Naive thymus-derived CD8-positive, alpha-beta T cell (primary cell): Measurements from ENCODE around the gene CLDN4. TPM values are rescaled to one million over a fixed set of nuclear protein-coding genes. Genes with fewer than 3 reads are reported as not detected.
A peak's percentile ranks its signal among the peaks of the same experiment; 100 is the strongest.
"Not testable (repeated sequence)": the region's sequence is repeated elsewhere in the genome, so short reads cannot be mapped to it uniquely, and the experiment has no call there.

ENCODE experiments used
- ATAC-seq, 2 donors: fragments of 150-1000 bp; cut with Tn5 transposase in 1 of 2; sonication (Bioruptor Pico), chemical (Tn5 transposase) in 1 of 2; 1 replicate in 1 of 2; 2 replicates in 1 of 2; pipeline ENCODE4 v1.10.0; 2021; ENCODE audit warnings: mild to moderate bottlenecking in 2 of 2, moderate library complexity in 2 of 2
- POLR2A ChIA-PET: fragments of 350-600 bp; sonication (Branson Sonifier 250); formaldehyde crosslinking; loops from one replicate; lab custom pipeline; 2021; ENCODE audit warnings: antibody characterized with exemption; lab: Charles Lee
- DNase-seq, 10 donors: peaks; one replicate each; pipeline versions ENCODE4 v3.0.0 to v3.0.0-alpha.2; 2020 to 2022
- H3K27ac Mint-ChIP-seq, 10 donors: one replicate each; pipeline ENCODE4 v1.8.0; 2020 to 2022; ENCODE audit warnings: mild to moderate bottlenecking in 10 of 10, mixed read lengths in 10 of 10, moderate library complexity in 4 of 10, inconsistent platforms in 1 of 10
- H3K27me3 Mint-ChIP-seq, 5 donors: one replicate each; pipeline ENCODE4 v1.8.0; 2021 to 2022; ENCODE audit warnings: mixed read lengths in 5 of 5
- H3K36me3 Mint-ChIP-seq, 3 donors: one replicate each; pipeline ENCODE4 v1.8.0; 2020 to 2022; ENCODE audit warnings: mixed read lengths in 3 of 3, mild to moderate bottlenecking in 2 of 3, inconsistent platforms in 1 of 3
- H3K4me1 Mint-ChIP-seq, 4 donors: one replicate each; pipeline ENCODE4 v1.8.0; 2021 to 2022; ENCODE audit warnings: mixed read lengths in 4 of 4
- H3K4me3 Mint-ChIP-seq, 10 donors: one replicate each; pipeline ENCODE4 v1.8.0; 2020 to 2022; ENCODE audit warnings: mild to moderate bottlenecking in 10 of 10, mixed read lengths in 10 of 10, moderate library complexity in 6 of 10, inconsistent platforms in 1 of 10
- H3K9me3 Mint-ChIP-seq, 9 donors: one replicate each; pipeline ENCODE4 v1.8.0; 2020 to 2022; ENCODE audit warnings: mixed read lengths in 9 of 9, mild to moderate bottlenecking in 3 of 9, inconsistent platforms in 1 of 9, moderate library complexity in 1 of 9
- polyA plus RNA-seq, 3 donors: library from polyadenylated mRNA; unstranded; fragments of 300-500 nt; fragmentation: Illumina TruSeq; gene quantifications; one replicate each; pipeline ENCODE4 v1.2.3, GENCODE V29; 2021
- total RNA-seq, 8 experiments: library from RNA in 2 of 8; stranded (reverse) in 2 of 8; gene quantifications; one replicate each; pipeline ENCODE4 v1.2.3 and lab custom pipeline; 2021 to 2026

Gene CLDN4
- total and polyA plus RNA-seq, 5 experiments from 2014 or later: 0.04 to 0.36 TPM; not detected in 3

GRCh38 chr7:73810998-73811360 is 19.8 kb upstream of the CLDN4 start:
- peaks cover 0 to 2% (median 0%) of the 10 kb centered on the region in 4 donors for H3K4me1 Mint-ChIP-seq

GRCh38 chr7:73811760-73812168 is 19.0 kb upstream of the CLDN4 start:
- Mint-ChIP-seq H3K27me3 (peaks cover 5 to 22% (median 10%) of the 10 kb centered on the region in 5 donors), H3K9me3 (peaks cover 0 to 13% (median 4%) of the 10 kb centered on the region in 9 donors), H3K27ac (no peak overlapping the region), H3K36me3 (peaks cover 0 to 9% (median 0%) of the 10 kb centered on the region in 3 donors), H3K4me3 (no peak overlapping the region), H3K4me1 (peaks cover 0 to 2% (median 0%) of the 10 kb centered on the region in 4 donors)
- ATAC-seq (peak; percentile 75 to 76), DNase-seq (peak in 9 of 10 donors; percentile 15 to 50 (median 32))
- POLR2A ChIA-PET: no interaction called here

More at GRCh38 chr7:73810998-73811360, 19.8 kb upstream of the CLDN4 start:
- DNase-seq: no peak
- ATAC-seq: no peak
- POLR2A ChIA-PET: no interaction called here
- Mint-ChIP-seq H3K36me3 (peaks cover 0 to 9% (median 0%) of the 10 kb centered on the region in 3 donors), H3K27ac (no peak overlapping the region), H3K4me3 (no peak overlapping the region), H3K9me3 (peaks cover 0 to 13% (median 4%) of the 10 kb centered on the region in 9 donors), H3K27me3 (peaks cover 5 to 22% (median 10%) of the 10 kb centered on the region in 5 donors)

- no peak for DNase-seq
- POLR2A ChIA-PET: no interaction called here
- Mint-ChIP-seq H3K36me3 (peaks cover 0 to 9% (median 0%) of the 10 kb centered on the region in 3 donors), H3K27me3 (peaks cover 6 to 24% (median 17%) of the 10 kb centered on the region in 5 donors), H3K4me3 (no peak overlapping the region), H3K27ac (no peak overlapping the region), H3K9me3 (peaks cover 0 to 13% (median 4%) of the 10 kb centered on the region in 9 donors), H3K4me1 (peaks cover 0 to 2% (median 0%) of the 10 kb centered on the region in 4 donors)
- no peak for ATAC-seq
Observed at GRCh38 chr7:73812996-73813395, 17.8 kb upstream of the CLDN4 start.

GRCh38 chr7:73815436-73815835 is 15.4 kb upstream of the CLDN4 start:
- peaks cover 8 to 26% (median 19%) of the 10 kb centered on the region in 5 donors for H3K27me3 Mint-ChIP-seq
- H3K9me3 Mint-ChIP-seq: peaks cover 0 to 13% (median 4%) of the 10 kb centered on the region in 9 donors
- H3K36me3 Mint-ChIP-seq: peaks cover 0 to 9% (median 0%) of the 10 kb centered on the region in 3 donors
- POLR2A ChIA-PET: no interaction called here
- no peak overlapping the region for H3K27ac Mint-ChIP-seq
- peaks cover 0 to 2% (median 0%) of the 10 kb centered on the region in 4 donors for H3K4me1 Mint-ChIP-seq
- ATAC-seq (no peak), DNase-seq (no peak)
- no peak overlapping the region for H3K4me3 Mint-ChIP-seq

- DNase-seq: no peak
- Mint-ChIP-seq H3K4me3 (no peak overlapping the region), H3K27ac (no peak overlapping the region), H3K4me1 (no peaks in the 10 kb centered on the region), H3K36me3 (peaks cover 0 to 9% (median 0%) of the 10 kb centered on the region in 3 donors), H3K27me3 (peaks cover 10 to 23% (median 15%) of the 10 kb centered on the region in 5 donors), H3K9me3 (peaks cover 0 to 13% (median 4%) of the 10 kb centered on the region in 9 donors)
- no peak for ATAC-seq
- POLR2A ChIA-PET: no interaction called here
Observed at GRCh38 chr7:73817121-73817520, 13.7 kb upstream of the CLDN4 start.

- H3K9me3 Mint-ChIP-seq: no peaks in the 10 kb centered on the region
- ATAC-seq: no peak
Observed at GRCh38 chr7:73820013-73820412, 10.8 kb upstream of the CLDN4 start.

GRCh38 chr7:73821597-73822285 is 9.1 kb upstream of the CLDN4 start:
- POLR2A ChIA-PET: not testable (repeated sequence)

More at GRCh38 chr7:73820013-73820412, 10.8 kb upstream of the CLDN4 start:
- POLR2A ChIA-PET: no interaction called here
- Mint-ChIP-seq H3K27me3 (peaks cover 4 to 31% (median 8%) of the 10 kb centered on the region in 5 donors), H3K4me3 (no peak overlapping the region), H3K36me3 (no peaks in the 10 kb centered on the region), H3K4me1 (no peaks in the 10 kb centered on the region), H3K27ac (no peak overlapping the region)
- no peak for DNase-seq

GRCh38 chr7:73822319-73823173 is 8.2 kb upstream of the CLDN4 start:
- H3K4me3 Mint-ChIP-seq: no peak overlapping the region

More at GRCh38 chr7:73821597-73822285, 9.1 kb upstream of the CLDN4 start:
- not testable (repeated sequence) for DNase-seq, H3K9me3 Mint-ChIP-seq, H3K36me3 Mint-ChIP-seq, H3K4me1 Mint-ChIP-seq, H3K4me3 Mint-ChIP-seq, ATAC-seq
- Mint-ChIP-seq H3K27ac (peak overlapping the region in 2 of 10 donors; percentile 17 to 20), H3K27me3 (peaks cover 4 to 28% (median 5%) of the 10 kb centered on the region in 5 donors)

GRCh38 chr7:73823257-73823656 is 7.5 kb upstream of the CLDN4 start:
- no peak overlapping the region for H3K27ac Mint-ChIP-seq

More at GRCh38 chr7:73822319-73823173, 8.2 kb upstream of the CLDN4 start:
- ATAC-seq: no peak
- POLR2A ChIA-PET: no interaction called here
- H3K36me3 Mint-ChIP-seq: no peaks in the 10 kb centered on the region
- no peak for DNase-seq
- peaks cover 11 to 17% (median 14%) of the 10 kb centered on the region in 4 donors for H3K4me1 Mint-ChIP-seq
- H3K9me3 Mint-ChIP-seq: no peaks in the 10 kb centered on the region
- no peak overlapping the region for H3K27ac Mint-ChIP-seq
- peaks cover 3 to 29% (median 4%) of the 10 kb centered on the region in 5 donors for H3K27me3 Mint-ChIP-seq

GRCh38 chr7:73823873-73824592 is 6.8 kb upstream of the CLDN4 start:
- DNase-seq (no peak), ATAC-seq (no peak)
- Mint-ChIP-seq H3K9me3 (no peaks in the 10 kb centered on the region), H3K27me3 (peaks cover 2 to 35% (median 4%) of the 10 kb centered on the region in 5 donors), H3K4me1 (peaks cover 18 to 32% (median 25%) of the 10 kb centered on the region in 4 donors), H3K27ac (no peak overlapping the region), H3K36me3 (no peaks in the 10 kb centered on the region), H3K4me3 (no peak overlapping the region)
- POLR2A ChIA-PET: no interaction called here

More at GRCh38 chr7:73823257-73823656, 7.5 kb upstream of the CLDN4 start:
- Mint-ChIP-seq H3K4me3 (no peak overlapping the region), H3K27me3 (peaks cover 0 to 28% (median 4%) of the 10 kb centered on the region in 5 donors), H3K4me1 (peaks cover 14 to 24% (median 20%) of the 10 kb centered on the region in 4 donors), H3K36me3 (no peaks in the 10 kb centered on the region), H3K9me3 (no peaks in the 10 kb centered on the region)
- ATAC-seq: no peak
- DNase-seq: no peak
- POLR2A ChIA-PET: no interaction called here

GRCh38 chr7:73824986-73825385 is 5.8 kb upstream of the CLDN4 start:
- DNase-seq (no peak), ATAC-seq (no peak)
- H3K27ac Mint-ChIP-seq: no peak overlapping the region
- H3K9me3 Mint-ChIP-seq: no peaks in the 10 kb centered on the region
- H3K36me3 Mint-ChIP-seq: no peaks in the 10 kb centered on the region
- POLR2A ChIA-PET: interaction anchor here (0.6 kb wide), 1 partner anchor 96 kb away, joined by 3 read pairs; no protein-coding TSS in a partner anchor
- H3K27me3 Mint-ChIP-seq: peaks cover 2 to 44% (median 4%) of the 10 kb centered on the region in 5 donors
- H3K4me1 Mint-ChIP-seq: peaks cover 19 to 39% (median 30%) of the 10 kb centered on the region in 4 donors
- no peak overlapping the region for H3K4me3 Mint-ChIP-seq
